ENCODE measurements around the gene GID8. TPM values are rescaled to one million over a fixed set of nuclear protein-coding genes. Genes with fewer than 3 reads are reported as not detected.

The GID8 gene
- total and polyA plus RNA-seq, 9 of the 15 experiments (the other 6 are each of a cell fraction or from before 2014, with no cell fraction given): 7.5 to 31.6 (median 22.2) TPM

GRCh38 chr20:62971950-62972844, 34.2 kb downstream of the GID8 start (continued):
- TF ChIP-seq ETV5 (CRISPR knock-in tag; IDR thresholded peaks at IDR 0.05; ENCODE audit: low read depth): no peak
- no peak for TF ChIP-seq TEAD4 (IDR thresholded peaks at IDR 0.05; ENCODE audit: low read length)
- TF ChIP-seq TEAD4 (CRISPR knock-in tag; IDR thresholded peaks at IDR 0.05; ENCODE audit: borderline replicate concordance): no peak
- TF ChIP-seq, protein P1, sequence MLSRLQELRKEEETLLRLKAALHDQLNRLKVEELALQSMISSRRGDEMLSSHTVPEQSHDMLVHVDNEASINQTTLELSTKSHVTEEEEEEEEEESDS (CRISPR knock-in tag; IDR thresholded peaks at IDR 0.05): no peak
- peak; percentile 24; the same call in 1 of the 2 replicates for TF ChIP-seq MIER1 (IDR thresholded peaks at IDR 0.05; ENCODE audit: low read depth)
- TF ChIP-seq, protein P2, sequence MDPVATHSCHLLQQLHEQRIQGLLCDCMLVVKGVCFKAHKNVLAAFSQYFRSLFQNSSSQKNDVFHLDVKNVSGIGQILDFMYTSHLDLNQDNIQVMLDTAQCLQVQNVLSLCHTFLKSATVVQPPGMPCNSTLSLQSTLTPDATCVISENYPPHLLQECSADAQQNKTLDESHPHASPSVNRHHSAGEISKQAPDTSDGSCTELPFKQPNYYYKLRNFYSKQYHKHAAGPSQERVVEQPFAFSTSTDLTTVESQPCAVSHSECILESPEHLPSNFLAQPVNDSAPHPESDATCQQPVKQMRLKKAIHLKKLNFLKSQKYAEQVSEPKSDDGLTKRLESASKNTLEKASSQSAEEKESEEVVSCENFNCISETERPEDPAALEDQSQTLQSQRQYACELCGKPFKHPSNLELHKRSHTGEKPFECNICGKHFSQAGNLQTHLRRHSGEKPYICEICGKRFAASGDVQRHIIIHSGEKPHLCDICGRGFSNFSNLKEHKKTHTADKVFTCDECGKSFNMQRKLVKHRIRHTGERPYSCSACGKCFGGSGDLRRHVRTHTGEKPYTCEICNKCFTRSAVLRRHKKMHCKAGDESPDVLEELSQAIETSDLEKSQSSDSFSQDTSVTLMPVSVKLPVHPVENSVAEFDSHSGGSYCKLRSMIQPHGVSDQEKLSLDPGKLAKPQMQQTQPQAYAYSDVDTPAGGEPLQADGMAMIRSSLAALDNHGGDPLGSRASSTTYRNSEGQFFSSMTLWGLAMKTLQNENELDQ (CRISPR knock-in tag; IDR thresholded peaks at IDR 0.05; ENCODE audit: borderline replicate concordance): no peak
- TF ChIP-seq ZNF253 (CRISPR knock-in tag; conservative IDR thresholded peaks at IDR 0.05): no peak
- no peak for TF ChIP-seq CREB5 (CRISPR knock-in tag; IDR thresholded peaks at IDR 0.05)
- TF ChIP-seq, protein P3, sequence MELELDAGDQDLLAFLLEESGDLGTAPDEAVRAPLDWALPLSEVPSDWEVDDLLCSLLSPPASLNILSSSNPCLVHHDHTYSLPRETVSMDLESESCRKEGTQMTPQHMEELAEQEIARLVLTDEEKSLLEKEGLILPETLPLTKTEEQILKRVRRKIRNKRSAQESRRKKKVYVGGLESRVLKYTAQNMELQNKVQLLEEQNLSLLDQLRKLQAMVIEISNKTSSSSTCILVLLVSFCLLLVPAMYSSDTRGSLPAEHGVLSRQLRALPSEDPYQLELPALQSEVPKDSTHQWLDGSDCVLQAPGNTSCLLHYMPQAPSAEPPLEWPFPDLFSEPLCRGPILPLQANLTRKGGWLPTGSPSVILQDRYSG (tag; conservative IDR thresholded peaks at IDR 0.05; ENCODE audit: low read depth): no peak
- peak in 1 of 2 experiments; percentile 61; a peak in 1 of 4 replicates for TF ChIP-seq MAZ (CRISPR knock-in tag; conservative IDR thresholded peaks at IDR 0.05 in 1 of 2, IDR thresholded peaks at IDR 0.05 in 1 of 2)
- no peak for TF ChIP-seq ZNF384 (IDR thresholded peaks at IDR 0.05; ENCODE audit: low read depth, low read length)
- no peak for TF ChIP-seq SREBF2 (CRISPR knock-in tag; IDR thresholded peaks at IDR 0.05)
- no peak for TF ChIP-seq KHSRP (IDR thresholded peaks at IDR 0.05)
- no peak for TF ChIP-seq NCOA4 (IDR thresholded peaks at IDR 0.05; ENCODE audit: partially characterized antibody)
- TF ChIP-seq ZNF324 (CRISPR knock-in tag; IDR thresholded peaks at IDR 0.05): no peak
- no peak for TF ChIP-seq EWSR1 (IDR thresholded peaks at IDR 0.05; ENCODE audit: borderline replicate concordance, low read depth, partially characterized antibody)
- no peak for TF ChIP-seq ATF1 (CRISPR knock-in tag; IDR thresholded peaks at IDR 0.05)
- TF ChIP-seq ATF1 (tag; IDR thresholded peaks at IDR 0.05): no peak
- no peak for TF ChIP-seq ARID1B (IDR thresholded peaks at IDR 0.05)
- TF ChIP-seq ZNF436 (CRISPR knock-in tag; IDR thresholded peaks at IDR 0.05): no peak
- TF ChIP-seq PREB (CRISPR knock-in tag; IDR thresholded peaks at IDR 0.05): no peak
